ENCODE results near the gene SCNN1A. TPM values are rescaled to one million over a fixed set of nuclear protein-coding genes. Genes with fewer than 3 reads are reported as not detected.

The SCNN1A gene
- total and polyA plus RNA-seq, 12 donors, result 0.15 to 1.1 (median 0.42) TPM; not detected in 4

DNA sequence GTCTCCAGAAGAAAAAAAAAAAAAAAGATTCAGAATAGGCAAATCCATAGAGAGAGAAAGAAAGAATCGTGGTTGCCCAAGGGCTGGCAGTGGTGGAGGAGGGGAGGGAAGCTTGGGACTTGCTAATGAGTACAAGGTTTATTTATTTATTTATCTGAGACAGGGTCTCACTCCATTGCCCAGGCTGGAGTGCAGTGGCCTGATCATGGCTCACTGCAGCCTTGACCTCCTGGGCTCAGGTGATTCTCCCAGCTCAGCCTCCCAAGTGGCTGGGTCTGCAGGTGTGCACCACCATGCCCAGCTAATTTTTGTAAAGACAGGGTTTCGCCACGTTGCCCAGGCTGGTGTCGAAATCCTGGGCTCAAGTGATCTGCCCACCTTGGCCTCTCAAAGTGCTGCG lies 23.7 kb downstream of the SCNN1A start:
- Histone ChIP-seq H3K36me3 (no peaks in the 10 kb centered on the region), H3K9me3 (no peaks in the 10 kb centered on the region), H3K4me1 (peaks cover 0 to 61% (median 24%) of the 10 kb centered on the region in 9 donors), H3K4me3 (no peak overlapping the region), H3K27ac (peak overlapping the region in 3 of 10 donors; percentile 25 to 78 (median 73)), H3K27me3 (no peaks in the 10 kb centered on the region)
- intact Hi-C loops (cut with DNase I), result no loop called here
- WGBS, 2 donors, result 85 to 91% methylated on average over 5 of the region's 5 CpGs
- TF ChIP-seq, protein P1, sequence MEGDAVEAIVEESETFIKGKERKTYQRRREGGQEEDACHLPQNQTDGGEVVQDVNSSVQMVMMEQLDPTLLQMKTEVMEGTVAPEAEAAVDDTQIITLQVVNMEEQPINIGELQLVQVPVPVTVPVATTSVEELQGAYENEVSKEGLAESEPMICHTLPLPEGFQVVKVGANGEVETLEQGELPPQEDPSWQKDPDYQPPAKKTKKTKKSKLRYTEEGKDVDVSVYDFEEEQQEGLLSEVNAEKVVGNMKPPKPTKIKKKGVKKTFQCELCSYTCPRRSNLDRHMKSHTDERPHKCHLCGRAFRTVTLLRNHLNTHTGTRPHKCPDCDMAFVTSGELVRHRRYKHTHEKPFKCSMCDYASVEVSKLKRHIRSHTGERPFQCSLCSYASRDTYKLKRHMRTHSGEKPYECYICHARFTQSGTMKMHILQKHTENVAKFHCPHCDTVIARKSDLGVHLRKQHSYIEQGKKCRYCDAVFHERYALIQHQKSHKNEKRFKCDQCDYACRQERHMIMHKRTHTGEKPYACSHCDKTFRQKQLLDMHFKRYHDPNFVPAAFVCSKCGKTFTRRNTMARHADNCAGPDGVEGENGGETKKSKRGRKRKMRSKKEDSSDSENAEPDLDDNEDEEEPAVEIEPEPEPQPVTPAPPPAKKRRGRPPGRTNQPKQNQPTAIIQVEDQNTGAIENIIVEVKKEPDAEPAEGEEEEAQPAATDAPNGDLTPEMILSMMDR (IDR thresholded peaks at IDR 0.05), result no peak
- ATAC-seq (no peak), DNase-seq (no peak)

DNA sequence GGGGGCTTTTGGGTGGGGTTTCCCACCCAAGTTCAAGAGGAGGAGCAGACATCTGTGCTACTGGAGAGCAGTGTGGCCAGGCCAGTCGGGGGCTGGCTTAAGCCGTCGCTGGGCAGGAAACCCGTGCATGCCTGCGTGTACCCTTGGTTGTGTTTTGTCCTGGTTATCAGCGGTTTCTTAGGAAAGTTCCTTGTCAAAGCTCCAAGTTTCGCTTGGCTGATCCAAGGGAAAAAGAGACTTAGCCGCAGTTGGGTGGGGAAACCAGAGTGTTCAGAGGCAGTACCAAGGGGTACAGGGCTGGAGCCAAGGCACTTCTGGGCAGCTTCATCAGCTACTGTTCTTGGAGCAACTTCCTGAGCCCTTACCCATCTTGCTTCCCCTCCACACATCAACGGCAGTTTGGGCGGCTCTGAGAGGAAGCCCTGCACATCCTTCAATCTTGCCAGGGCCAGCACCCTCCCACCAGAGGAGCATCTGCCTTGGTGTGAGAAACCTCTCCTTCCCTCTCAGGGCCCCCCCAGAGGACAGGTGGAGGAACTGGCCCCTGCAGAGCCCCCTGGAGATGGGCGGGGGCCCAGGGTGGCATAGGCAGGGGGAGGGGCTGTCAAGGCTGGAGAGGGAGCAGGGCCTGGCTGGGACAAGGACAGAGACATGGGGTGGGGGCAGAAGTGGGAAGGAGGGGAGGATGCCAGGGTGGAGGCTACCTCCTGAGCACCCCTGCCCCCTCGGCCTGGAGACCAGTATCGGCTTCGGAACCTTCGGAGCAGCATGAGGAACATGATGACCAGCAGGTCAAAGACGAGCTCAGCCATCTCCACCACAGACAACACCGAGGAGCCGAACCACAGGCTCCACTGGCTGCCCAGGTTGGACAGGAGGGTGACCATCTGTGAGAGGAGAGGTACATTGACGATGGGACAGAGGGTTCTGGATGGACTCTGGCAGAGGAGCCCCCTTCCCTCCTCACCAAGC lies 27.7 kb downstream of the SCNN1A start:
- H3K9me3 ChIP-seq, result no peaks in the 10 kb centered on the region
- DNase-seq (peak; percentile 65 to 75), ATAC-seq (peak; percentile 56 to 87 (median 78))
- H3K4me3 ChIP-seq, result peak overlapping the region in 4 of 10 donors; percentile 2 to 24 (median 12)
- no peaks in the 10 kb centered on the region for H3K36me3 ChIP-seq
- peaks cover 3 to 77% (median 40%) of the 10 kb centered on the region in 9 donors for H3K4me1 ChIP-seq
- WGBS, 2 donors, result 57 to 66% methylated on average over 19 of the region's 19 CpGs
- H3K27me3 ChIP-seq, result no peaks in the 10 kb centered on the region
- intact Hi-C loops (cut with DNase I), result no loop called here
- peak overlapping the region; percentile 47 to 100 (median 76) for H3K27ac ChIP-seq
- TF ChIP-seq, protein P1 (IDR thresholded peaks at IDR 0.05), result no peak

GRCh38 chr12:6346942-6347341 lies 28.4 kb downstream of the SCNN1A start:
- peak in 2 of 8 donors; percentile 4 to 5 for ATAC-seq

GRCh38 chr12:6346235-6346832 lies 29.0 kb downstream of the SCNN1A start:
- H3K4me3 ChIP-seq, result no peak overlapping the region
- WGBS, 2 donors, result 82 to 85% methylated on average over 5 of the region's 5 CpGs
- H3K27me3 ChIP-seq, result no peaks in the 10 kb centered on the region
- TF ChIP-seq, protein P1 (IDR thresholded peaks at IDR 0.05), result no peak
- H3K27ac ChIP-seq, result peak overlapping the region in 7 of 10 donors; percentile 33 to 100 (median 78)
- intact Hi-C loops (cut with DNase I), result no loop called here
- no peaks in the 10 kb centered on the region for H3K36me3 ChIP-seq
- ATAC-seq, result no peak
- H3K4me1 ChIP-seq, result peaks cover 6 to 71% (median 42%) of the 10 kb centered on the region in 9 donors
- no peaks in the 10 kb centered on the region for H3K9me3 ChIP-seq
- DNase-seq, result no peak

More at GRCh38 chr12:6346942-6347341, 28.4 kb downstream of the SCNN1A start:
- peak overlapping the region; percentile 47 to 100 (median 76) for H3K27ac ChIP-seq
- no peaks in the 10 kb centered on the region for H3K9me3 ChIP-seq
- DNase-seq, result no peak
- WGBS, 2 donors, result 83 to 86% methylated on average over 8 of the region's 8 CpGs
- H3K4me3 ChIP-seq, result peak overlapping the region in 3 of 10 donors; percentile 11 to 24 (median 14)
- intact Hi-C loops (cut with DNase I), result no loop called here
- H3K36me3 ChIP-seq, result no peaks in the 10 kb centered on the region
- TF ChIP-seq, protein P1 (IDR thresholded peaks at IDR 0.05), result no peak
- peaks cover 6 to 77% (median 42%) of the 10 kb centered on the region in 9 donors for H3K4me1 ChIP-seq
- H3K27me3 ChIP-seq, result no peaks in the 10 kb centered on the region
